HPDE6-E6E7 (cell line): ENCODE results near the gene WIPF1.

Experiments
- DNase-seq: peaks from one replicate; pipeline ENCODE4 v3.0.0; 2011; ENCODE audit warnings: missing footprints; ENCODE audit errors: extremely low spot score

The WIPF1 gene

DNA sequence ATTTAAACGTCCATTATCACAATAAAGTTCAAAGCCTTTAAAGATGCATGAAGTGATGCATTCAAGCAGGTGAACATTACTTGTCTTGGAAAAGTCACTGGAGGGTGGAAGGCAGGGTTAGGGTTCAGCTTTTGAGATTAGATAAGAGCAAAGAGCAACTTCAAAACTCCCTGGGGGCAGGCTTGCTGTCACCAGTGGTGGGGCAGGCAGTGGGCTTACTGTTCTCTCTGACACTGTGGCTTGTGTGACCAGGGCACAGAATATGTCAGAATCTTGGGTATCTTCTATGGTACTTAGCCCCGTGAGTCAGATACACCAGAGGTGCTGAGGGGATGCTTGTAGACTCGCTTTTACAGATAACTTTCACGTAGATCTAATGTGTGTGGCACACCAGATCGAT lies 52.8 kb downstream of the WIPF1 start:
- no peak for DNase-seq

DNA sequence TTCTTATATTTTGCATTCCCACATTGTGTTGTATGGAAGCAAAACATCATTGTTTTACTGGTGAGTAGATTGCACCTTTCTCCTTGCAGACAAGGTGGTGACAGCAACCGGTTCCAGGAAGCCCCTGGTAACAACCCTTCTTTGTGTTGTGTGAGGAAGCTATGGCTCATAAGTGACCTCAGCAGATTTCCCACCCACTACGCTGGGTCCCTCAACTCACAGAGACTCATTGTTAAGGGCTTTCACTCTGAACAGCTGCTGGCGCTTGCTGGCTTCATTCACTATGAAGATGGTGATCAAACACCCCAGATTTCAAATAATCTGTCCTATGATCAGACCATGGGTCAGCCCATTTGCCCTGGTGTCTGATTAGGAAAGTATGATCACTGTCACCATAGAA lies 53.4 kb downstream of the WIPF1 start:
- DNase-seq: no peak

GRCh38 chr2:174540893-174541292 lies 56.7 kb downstream of the WIPF1 start:
- DNase-seq: no peak

GRCh38 chr2:174535757-174536703 lies 61.6 kb downstream of the WIPF1 start:
- peak; percentile 14 for DNase-seq

DNA sequence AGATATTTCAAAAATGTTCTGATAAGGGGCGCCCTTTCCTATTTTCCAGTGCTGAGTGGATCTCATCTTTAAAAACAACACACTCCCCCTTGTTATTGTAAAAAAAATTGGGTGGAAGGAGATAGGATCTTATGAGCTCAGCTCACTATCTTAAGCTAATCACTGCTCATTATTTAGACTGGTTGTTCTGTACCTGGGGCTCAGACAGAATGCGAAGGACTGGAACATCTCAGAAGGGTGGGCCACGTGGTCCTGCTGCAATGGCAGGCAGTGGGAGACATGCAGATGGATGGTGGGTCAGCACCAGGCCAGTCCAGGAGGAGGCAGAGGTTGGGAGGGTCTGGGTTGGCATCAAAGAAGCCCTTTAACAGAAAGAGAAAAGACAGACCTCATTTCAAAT lies 62.5 kb downstream of the WIPF1 start:
- DNase-seq: no peak

- DNase-seq: no peak
These were observed 67.7 kb downstream of the WIPF1 start for GRCh38 chr2:174529916-174530315.

DNA sequence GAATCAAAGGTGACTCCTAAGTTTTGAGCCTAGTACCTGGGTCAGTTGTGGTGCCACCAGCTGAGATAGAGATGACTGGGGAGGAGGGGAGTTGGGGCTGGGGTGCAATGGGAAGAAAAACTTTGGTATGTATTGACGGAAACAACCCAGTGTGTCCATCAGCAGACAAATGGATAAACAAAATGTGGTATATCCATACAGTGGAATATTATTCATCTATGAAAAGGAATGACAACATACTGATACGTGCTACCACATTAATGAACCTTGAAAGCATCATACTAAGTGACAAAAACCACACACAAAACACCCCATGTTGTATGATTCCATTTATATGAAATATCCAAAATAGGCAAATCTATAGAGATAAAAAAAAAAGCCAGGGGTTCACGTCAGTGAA lies 69.6 kb downstream of the WIPF1 start:
- no peak for DNase-seq

DNA sequence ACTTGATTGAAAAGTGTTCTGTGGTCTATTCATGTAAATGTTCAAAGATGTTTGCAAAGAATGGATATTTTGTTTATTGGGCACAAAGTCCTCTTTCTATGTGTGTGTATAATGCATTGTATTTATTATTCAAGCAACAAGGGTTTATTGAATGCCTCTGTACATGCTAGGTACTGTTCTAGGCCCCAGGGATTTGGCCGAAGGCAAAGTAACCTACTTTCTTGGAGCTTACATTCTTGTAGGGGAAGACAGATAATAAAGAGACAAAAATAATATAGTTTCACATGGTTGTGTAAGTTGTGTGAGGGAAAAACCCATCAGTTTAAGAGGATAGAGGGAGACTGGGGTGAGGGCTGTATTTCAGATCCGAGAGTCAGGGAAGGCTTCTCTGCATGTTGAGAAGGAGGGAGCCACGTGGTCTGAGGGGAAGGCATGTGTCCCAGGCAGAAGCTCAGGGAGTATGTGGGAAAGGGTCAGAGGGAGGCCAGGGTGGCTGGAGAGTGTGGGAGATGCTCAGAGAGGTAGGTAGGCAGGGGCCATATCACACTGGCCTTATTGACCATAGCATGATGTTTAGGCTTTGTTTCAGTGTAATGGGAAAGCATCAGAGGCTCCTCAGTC lies 70.4 kb downstream of the WIPF1 start:
- no peak for DNase-seq

DNA sequence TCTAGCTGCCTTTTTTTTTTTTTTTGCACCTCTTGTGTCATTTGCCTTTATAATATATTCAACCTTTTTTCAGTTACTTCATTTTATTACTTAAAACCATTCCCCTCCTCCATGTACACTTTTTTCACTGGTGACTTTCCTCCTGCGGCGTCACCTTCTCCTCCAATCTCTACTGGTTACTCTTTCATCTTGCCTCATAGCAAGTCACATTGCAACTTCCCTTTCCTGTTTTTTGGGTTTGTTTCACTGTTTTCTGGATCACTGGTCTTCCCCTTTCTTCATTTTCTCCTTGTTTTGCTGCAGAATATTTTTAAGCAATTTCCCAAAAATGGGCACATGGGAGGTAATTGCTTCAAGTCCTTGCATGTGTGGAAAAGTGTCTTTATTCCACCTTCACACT lies 73.1 kb downstream of the WIPF1 start:
- DNase-seq: no peak

DNA sequence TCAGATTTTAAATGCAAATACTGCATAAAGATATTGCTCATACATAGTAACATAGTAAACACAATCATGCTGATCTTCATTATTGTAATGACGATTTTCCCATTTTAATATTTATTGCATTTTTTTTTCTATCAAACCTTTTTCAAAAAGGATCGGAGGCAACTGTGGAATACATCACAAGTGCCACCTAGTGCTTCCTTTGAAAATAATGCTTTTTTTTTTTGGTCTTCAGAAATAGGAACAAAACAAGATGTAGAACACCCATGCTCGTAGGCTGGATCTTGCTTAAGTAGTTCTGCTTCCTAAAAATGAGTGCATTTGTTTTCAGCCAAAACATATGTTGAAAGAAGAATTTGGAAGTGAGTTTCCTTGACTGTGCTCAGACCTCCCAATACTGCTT lies 75.1 kb downstream of the WIPF1 start:
- no peak for DNase-seq

DNA sequence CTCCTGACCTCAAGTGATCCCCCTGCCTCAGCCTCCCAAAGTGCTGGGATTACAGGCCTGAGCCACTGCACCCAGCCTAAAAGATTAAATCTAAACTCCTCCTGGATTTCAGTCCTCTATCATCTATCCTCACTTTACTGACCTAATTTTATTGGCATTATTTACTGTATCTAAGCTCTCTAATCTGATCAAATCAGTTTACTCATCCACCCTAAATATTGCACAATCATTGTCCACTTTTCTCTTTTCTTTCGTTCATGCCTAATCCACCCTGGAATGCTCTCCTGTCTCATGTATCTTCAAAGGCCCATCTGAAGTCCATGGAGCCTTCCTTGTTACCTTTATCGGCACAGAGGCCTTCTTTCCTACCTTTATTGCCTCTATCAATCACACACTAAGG lies 79.2 kb downstream of the WIPF1 start:
- no peak for DNase-seq

- DNase-seq: no peak
These were observed 80.9 kb downstream of the WIPF1 start for GRCh38 chr2:174516501-174517378.

DNA sequence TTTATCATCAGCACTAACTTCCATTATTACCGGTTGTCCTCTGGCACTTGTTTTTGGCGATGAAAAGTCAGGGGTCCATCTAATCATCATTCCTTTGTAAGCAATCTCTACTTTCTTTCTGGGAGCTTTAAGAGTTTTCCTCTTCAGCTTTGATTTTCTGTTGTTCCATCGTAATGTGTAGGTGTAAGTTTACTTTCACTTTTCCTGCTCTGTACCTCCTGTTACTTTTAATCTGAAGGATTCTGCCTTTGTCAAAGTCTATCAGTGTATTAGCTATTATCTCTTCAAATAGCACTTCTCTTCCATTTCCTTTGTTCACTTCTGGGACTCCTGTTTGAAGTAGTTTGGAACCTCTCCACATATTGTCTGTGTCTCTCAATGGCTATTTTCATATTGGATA lies 85.3 kb downstream of the WIPF1 start:
- DNase-seq: no peak

DNA sequence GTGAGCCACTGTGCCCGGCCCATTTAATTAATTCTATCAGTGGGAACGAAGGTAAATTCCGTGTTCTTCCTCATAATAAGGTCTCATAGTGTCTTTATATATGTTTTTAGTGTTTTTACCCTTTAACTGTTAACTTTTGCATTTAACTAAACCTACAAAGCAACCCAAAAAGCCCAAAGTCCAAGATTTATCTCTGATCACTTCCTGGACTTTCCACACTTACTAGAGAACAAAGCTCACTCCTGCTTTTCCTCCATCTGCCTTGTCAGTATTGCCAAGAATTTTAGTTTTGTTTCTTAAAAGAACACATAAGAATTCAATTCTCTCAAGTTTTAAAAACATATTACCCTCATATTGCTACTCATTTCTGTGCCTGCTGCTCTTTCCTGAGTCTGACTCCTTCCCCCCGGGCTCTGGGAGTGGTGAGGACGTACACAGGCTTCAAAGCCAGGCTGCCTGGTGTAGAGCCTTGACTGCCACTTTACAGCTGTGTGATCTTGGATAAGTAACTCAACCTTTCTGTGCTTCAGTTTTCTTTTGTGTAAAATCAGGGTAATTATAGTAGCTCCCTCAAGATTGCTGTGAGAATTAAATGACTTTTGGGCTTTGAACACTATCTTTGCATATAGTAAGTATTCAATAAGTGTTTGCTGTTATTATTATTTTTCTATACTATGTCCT lies 85.9 kb downstream of the WIPF1 start:
- DNase-seq: no peak

GRCh38 chr2:174510583-174511189 lies 86.9 kb downstream of the WIPF1 start:
- no peak for DNase-seq
